Activated CD8-positive, alpha-beta T cell treated with anti-CD3 and anti-CD28 coated beads for 36 hours (primary cell): ENCODE results near the gene ZFYVE28. TPM values are rescaled to one million over a fixed set of nuclear protein-coding genes. Genes with fewer than 3 reads are reported as not detected.

Experiments used
- ATAC-seq: fragments of 200-7000 bp; cut with Tn5 transposase; one replicate; pipeline ENCODE4 v1.10.0; 2021; ENCODE audit warnings: mild to moderate bottlenecking, moderate library complexity
- CTCF ChIA-PET: fragments of 350-600 bp; sonication (Branson Sonifier 250); formaldehyde crosslinking; loops from one replicate; lab custom pipeline; 2021; ENCODE audit warnings: antibody characterized with exemption; lab: Charles Lee
- POLR2A ChIA-PET: fragments of 350-600 bp; sonication (Branson Sonifier 250); formaldehyde crosslinking; loops from one replicate; lab custom pipeline; 2021; ENCODE audit warnings: antibody characterized with exemption; lab: Charles Lee
- DNase-seq: peaks from one replicate; pipeline ENCODE4 v3.0.0-alpha.2; 2020
- H3K27ac Mint-ChIP-seq: one replicate; pipeline ENCODE4 v1.8.0; 2021; ENCODE audit warnings: mild to moderate bottlenecking, mixed read lengths
- H3K27me3 Mint-ChIP-seq: one replicate; pipeline ENCODE4 v1.8.0; 2021; ENCODE audit warnings: mixed read lengths
- H3K36me3 Mint-ChIP-seq: one replicate; pipeline ENCODE4 v1.8.0; 2021; ENCODE audit warnings: low read depth, mixed read lengths
- H3K4me1 Mint-ChIP-seq: one replicate; pipeline ENCODE4 v1.8.0; 2021; ENCODE audit warnings: low read depth, mixed read lengths
- H3K4me3 Mint-ChIP-seq: one replicate; pipeline ENCODE4 v1.8.0; 2021; ENCODE audit warnings: mild to moderate bottlenecking, moderate library complexity, mixed read lengths
- H3K9me3 Mint-ChIP-seq: one replicate; pipeline ENCODE4 v1.8.0; 2021; ENCODE audit warnings: mixed read lengths
- intact Hi-C: fragments of 100-400 bp; cut with micrococcal nuclease; formaldehyde crosslinking; loops from one replicate; pipeline ENCODE4 v1.10.0; 2022
- total RNA-seq, 2 experiments: library from RNA; stranded (reverse); gene quantifications; one replicate each; pipeline ENCODE4 v1.2.3, GENCODE V29; 2021
- TF ChIP-seq, protein P1 (sequence below): fragments of 200-600 bp; IDR thresholded peaks from one replicate; pipeline ENCODE4 v1.8.0; 2022; ENCODE audit warnings: antibody characterized with exemption, mild to moderate bottlenecking

The ZFYVE28 gene
- total RNA-seq, 2 experiments from 2014 or later: 4.9 to 7.0 TPM

DNA sequence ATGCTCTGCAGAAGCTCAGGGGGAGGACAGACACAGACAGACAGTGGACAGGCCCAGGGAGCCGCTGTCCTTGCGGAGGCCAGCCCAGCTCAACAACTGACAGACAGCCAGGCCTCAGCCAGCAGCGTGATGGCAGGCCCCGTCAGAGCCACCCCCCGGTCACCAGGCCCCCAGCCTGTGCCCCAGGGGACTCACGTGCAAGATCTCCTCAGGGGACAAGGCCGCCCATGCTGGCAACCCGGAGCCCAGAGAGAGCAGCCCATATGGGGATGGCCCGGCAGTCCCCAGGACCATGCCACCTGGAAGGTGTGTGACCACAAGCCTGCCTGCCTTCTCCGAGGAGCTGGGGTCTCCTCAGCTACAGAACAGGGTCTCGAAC, 128.5 kb downstream of the ZFYVE28 start:
- ATAC-seq (no peak), DNase-seq (no peak)
- CTCF ChIA-PET: interaction anchor here (2.0 kb wide), 1 partner anchor 152 kb away, joined by 6 read pairs; no protein-coding TSS in a partner anchor
- TF ChIP-seq, protein P1, sequence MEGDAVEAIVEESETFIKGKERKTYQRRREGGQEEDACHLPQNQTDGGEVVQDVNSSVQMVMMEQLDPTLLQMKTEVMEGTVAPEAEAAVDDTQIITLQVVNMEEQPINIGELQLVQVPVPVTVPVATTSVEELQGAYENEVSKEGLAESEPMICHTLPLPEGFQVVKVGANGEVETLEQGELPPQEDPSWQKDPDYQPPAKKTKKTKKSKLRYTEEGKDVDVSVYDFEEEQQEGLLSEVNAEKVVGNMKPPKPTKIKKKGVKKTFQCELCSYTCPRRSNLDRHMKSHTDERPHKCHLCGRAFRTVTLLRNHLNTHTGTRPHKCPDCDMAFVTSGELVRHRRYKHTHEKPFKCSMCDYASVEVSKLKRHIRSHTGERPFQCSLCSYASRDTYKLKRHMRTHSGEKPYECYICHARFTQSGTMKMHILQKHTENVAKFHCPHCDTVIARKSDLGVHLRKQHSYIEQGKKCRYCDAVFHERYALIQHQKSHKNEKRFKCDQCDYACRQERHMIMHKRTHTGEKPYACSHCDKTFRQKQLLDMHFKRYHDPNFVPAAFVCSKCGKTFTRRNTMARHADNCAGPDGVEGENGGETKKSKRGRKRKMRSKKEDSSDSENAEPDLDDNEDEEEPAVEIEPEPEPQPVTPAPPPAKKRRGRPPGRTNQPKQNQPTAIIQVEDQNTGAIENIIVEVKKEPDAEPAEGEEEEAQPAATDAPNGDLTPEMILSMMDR: no peak
- Mint-ChIP-seq H3K4me1 (peaks cover 33% of the 10 kb centered on the region), H3K9me3 (peaks cover 4% of the 10 kb centered on the region), H3K36me3 (no peaks in the 10 kb centered on the region), H3K4me3 (no peak overlapping the region), H3K27me3 (no peaks in the 10 kb centered on the region), H3K27ac (no peak overlapping the region)
- POLR2A ChIA-PET: interaction anchor here (0.7 to 2.0 kb wide), 4 partner anchors 11 to 220 kb away, joined by 3 to 6 read pairs (median 4); no protein-coding TSS in a partner anchor
- intact Hi-C loops: no loop called here

DNA sequence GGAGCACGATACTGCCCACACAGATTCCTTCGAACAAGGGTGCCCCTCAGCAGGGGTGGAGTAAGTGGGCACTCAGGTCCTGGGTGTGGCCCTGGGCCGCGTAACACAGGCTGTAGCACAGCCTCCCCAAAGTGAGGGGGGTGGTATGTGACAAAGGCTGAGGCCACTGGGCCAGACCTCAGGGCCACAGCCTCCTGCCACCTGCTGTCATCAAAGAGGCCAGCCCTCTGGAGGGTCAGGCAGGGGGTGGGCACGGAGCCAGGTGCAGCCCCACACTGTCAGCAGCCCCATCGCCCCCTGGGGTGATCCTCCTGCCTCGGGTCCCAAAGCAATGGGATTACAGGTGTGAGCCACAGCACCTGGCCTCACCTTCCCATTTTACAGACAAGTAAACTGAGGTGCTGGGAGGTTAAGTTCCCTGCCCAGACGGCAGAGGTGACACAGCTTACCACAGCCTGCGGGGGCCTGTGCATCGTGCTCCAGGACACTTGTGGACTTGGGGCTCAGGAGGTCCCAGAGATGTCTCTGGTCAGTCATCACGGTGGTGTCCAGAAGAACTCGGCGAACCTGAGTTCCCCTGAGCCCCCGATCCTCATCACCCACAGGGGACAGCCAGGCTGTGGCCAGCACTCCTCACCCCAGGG, 129.0 kb downstream of the ZFYVE28 start:
- POLR2A ChIA-PET: interaction anchor here (1.1 to 1.4 kb wide), 2 partner anchors 12 to 123 kb away, joined by 3 to 4 read pairs; no protein-coding TSS in a partner anchor
- peaks cover 4% of the 10 kb centered on the region for H3K9me3 Mint-ChIP-seq
- H3K27me3 Mint-ChIP-seq: no peaks in the 10 kb centered on the region
- CTCF ChIA-PET: interaction anchor here (2.0 kb wide), 1 partner anchor 152 kb away, joined by 6 read pairs; no protein-coding TSS in a partner anchor
- DNase-seq (no peak), ATAC-seq (no peak)
- TF ChIP-seq, protein P1: no peak
- H3K4me1 Mint-ChIP-seq: peaks cover 32% of the 10 kb centered on the region
- no peak overlapping the region for H3K27ac Mint-ChIP-seq
- H3K4me3 Mint-ChIP-seq: no peak overlapping the region
- no peaks in the 10 kb centered on the region for H3K36me3 Mint-ChIP-seq
- intact Hi-C loops: no loop called here

DNA sequence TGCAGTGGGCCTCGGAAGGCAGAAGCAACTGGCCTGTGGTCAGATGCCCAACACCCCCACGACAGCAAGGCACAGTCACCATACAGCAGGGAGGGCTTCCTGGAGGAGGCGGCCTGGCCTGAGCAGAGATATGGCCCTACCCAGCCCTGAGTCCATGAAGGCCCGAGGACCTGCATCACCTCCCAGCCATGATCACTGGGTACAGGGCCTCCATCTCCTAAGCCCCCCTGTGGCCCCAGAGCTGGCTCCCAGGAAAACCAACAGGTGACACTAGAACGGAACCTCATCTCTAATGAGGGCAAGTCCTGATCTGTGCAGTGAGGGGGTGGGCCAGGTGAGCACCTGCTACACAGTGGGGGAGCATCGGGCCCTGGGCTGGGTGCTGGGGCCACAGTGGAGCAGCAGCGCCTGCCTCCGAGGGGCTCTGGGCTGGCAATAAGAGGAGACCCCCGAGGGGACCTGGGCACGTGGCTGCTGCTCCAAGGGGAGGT, 130.3 kb downstream of the ZFYVE28 start:
- ChIA-PET CTCF (no interaction called here), POLR2A (no interaction called here)
- ATAC-seq (no peak), DNase-seq (no peak)
- peaks cover 36% of the 10 kb centered on the region for H3K4me1 Mint-ChIP-seq
- no peak overlapping the region for H3K4me3 Mint-ChIP-seq
- no peaks in the 10 kb centered on the region for H3K9me3 Mint-ChIP-seq
- no peak overlapping the region for H3K27ac Mint-ChIP-seq
- H3K36me3 Mint-ChIP-seq: no peaks in the 10 kb centered on the region
- TF ChIP-seq, protein P1: no peak
- H3K27me3 Mint-ChIP-seq: no peaks in the 10 kb centered on the region
- intact Hi-C loops: no loop called here

DNA sequence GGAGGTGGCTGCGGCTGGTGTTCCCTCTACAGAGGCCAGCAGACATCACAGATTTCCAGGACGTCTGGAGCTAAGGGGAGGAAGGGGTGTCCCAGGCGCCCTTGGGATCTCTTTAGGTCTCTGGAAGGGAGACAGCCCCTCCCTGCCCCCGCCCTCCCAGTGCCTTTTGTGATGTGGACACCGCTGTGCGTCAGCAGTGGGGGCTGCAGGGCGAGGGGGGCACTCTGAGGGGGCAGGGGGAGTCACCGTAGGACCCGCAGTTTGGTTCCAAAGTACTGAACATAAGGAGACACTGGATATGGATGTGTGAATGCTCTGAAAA, 130.9 kb downstream of the ZFYVE28 start:
- CTCF ChIA-PET: no interaction called here
- H3K9me3 Mint-ChIP-seq: no peaks in the 10 kb centered on the region
- POLR2A ChIA-PET: interaction anchor here (1.1 kb wide), 1 partner anchor 11 kb away, joined by 3 read pairs; no protein-coding TSS in a partner anchor
- H3K27ac Mint-ChIP-seq: no peak overlapping the region
- no peaks in the 10 kb centered on the region for H3K36me3 Mint-ChIP-seq
- H3K4me1 Mint-ChIP-seq: peaks cover 36% of the 10 kb centered on the region
- TF ChIP-seq, protein P1: no peak
- H3K4me3 Mint-ChIP-seq: no peak overlapping the region
- H3K27me3 Mint-ChIP-seq: no peaks in the 10 kb centered on the region
- intact Hi-C loops: no loop called here
- ATAC-seq: no peak
- DNase-seq: no peak

DNA sequence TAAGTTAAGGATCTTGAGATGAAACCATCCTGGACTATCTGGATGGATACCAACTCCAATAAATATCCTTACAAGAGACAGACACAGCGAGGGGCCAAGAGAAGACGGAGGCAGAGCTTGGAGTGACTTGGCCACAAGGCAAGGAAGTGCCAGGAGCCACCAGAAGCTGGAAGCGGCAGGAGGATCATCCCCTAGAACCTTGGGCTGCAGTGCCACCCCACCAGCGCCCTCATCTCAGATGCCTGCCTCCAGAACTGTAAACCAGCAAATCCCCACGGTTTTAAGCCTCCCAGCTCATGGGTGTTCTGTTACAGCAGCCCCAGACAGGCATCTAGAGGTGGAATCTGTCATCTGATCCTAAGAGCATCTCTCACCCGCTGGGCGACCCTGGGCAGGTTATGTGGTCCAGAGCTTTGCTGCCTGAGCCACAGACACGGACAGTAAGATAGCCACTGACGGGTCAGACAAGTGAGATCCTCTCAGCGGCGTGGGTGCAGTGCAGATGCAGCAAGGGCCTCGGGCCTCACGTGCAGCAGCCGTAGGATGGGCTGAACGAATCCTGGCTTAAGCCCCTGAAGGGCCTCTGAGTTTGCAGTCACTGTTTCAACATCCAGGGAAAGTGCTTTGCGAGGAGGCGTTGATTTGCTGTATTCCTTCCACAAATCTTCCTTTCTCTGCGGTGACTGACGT, 131.4 kb downstream of the ZFYVE28 start:
- H3K36me3 Mint-ChIP-seq: no peaks in the 10 kb centered on the region
- ChIA-PET CTCF (no interaction called here), POLR2A (interaction anchor here (1.1 kb wide), 1 partner anchor 11 kb away, joined by 3 read pairs; no protein-coding TSS in a partner anchor)
- no peak overlapping the region for H3K27ac Mint-ChIP-seq
- DNase-seq: no peak
- H3K9me3 Mint-ChIP-seq: no peaks in the 10 kb centered on the region
- H3K27me3 Mint-ChIP-seq: no peaks in the 10 kb centered on the region
- TF ChIP-seq, protein P1: no peak
- intact Hi-C loops: no loop called here
- H3K4me3 Mint-ChIP-seq: no peak overlapping the region
- no peak for ATAC-seq
- H3K4me1 Mint-ChIP-seq: peaks cover 41% of the 10 kb centered on the region
